Stimulated activated CD4-positive, alpha-beta T cell treated with anti-CD3 and anti-CD28 coated beads, Interleukin-12 subunit alpha, Interleukin-12 subunit beta, amount 100 ng/mL, for 4 hours (primary cell): ENCODE data around the gene PCGF3.
A peak's percentile ranks its signal among the peaks of the same experiment; 100 is the strongest.
"Not testable (repeated sequence)": the region's sequence is repeated elsewhere in the genome, so short reads cannot be mapped to it uniquely, and the experiment has no call there.

ENCODE experiments used
- DNase-seq: peaks from one replicate; pipeline ENCODE4 v3.0.0-alpha.2; 2020

The PCGF3 gene

GRCh38 chr4:705278-706082, at the start of gene PCGF3:
PCGF3 (plus strand) TSS chr4:705832; CDS start chr4:733681, 27,849 bp downstream.
- peak; percentile 98 for DNase-seq

- DNase-seq: no peak
Measured at GRCh38 chr4:656436-657337, 48.9 kb upstream of the PCGF3 start.

GRCh38 chr4:657338-657833, 48.2 kb upstream of the PCGF3 start:
- no peak for DNase-seq

- DNase-seq: no peak
Measured at GRCh38 chr4:657834-658667, 47.6 kb upstream of the PCGF3 start.

GRCh38 chr4:658681-659667, 46.7 kb upstream of the PCGF3 start:
- no peak for DNase-seq

- DNase-seq: no peak
Measured at GRCh38 chr4:659851-660250, 45.8 kb upstream of the PCGF3 start.

GRCh38 chr4:660401-660800, 45.2 kb upstream of the PCGF3 start:
- DNase-seq: no peak

- DNase-seq: no peak
Measured at GRCh38 chr4:661231-661630, 44.4 kb upstream of the PCGF3 start.

- DNase-seq: no peak
Measured at GRCh38 chr4:661881-662761, 43.5 kb upstream of the PCGF3 start.

- DNase-seq: no peak
Measured at GRCh38 chr4:663046-663437, 42.6 kb upstream of the PCGF3 start.

GRCh38 chr4:663438-664428, 41.9 kb upstream of the PCGF3 start:
- DNase-seq: peak; percentile 77

GRCh38 chr4:664713-665231, 40.9 kb upstream of the PCGF3 start:
- DNase-seq: no peak

- DNase-seq: no peak
Measured at GRCh38 chr4:665381-665750, 40.3 kb upstream of the PCGF3 start.

- DNase-seq: no peak
Measured at GRCh38 chr4:665751-666435, 39.7 kb upstream of the PCGF3 start.

GRCh38 chr4:666436-666810, 39.2 kb upstream of the PCGF3 start:
- DNase-seq: no peak

GRCh38 chr4:666822-667544, 38.6 kb upstream of the PCGF3 start:
- no peak for DNase-seq

- DNase-seq: no peak
Measured at GRCh38 chr4:667545-667925, 38.1 kb upstream of the PCGF3 start.

- DNase-seq: not testable (repeated sequence)
Measured at GRCh38 chr4:668219-668618, 37.4 kb upstream of the PCGF3 start.
